Measurements from ENCODE around the gene CCDC89. TPM values are rescaled to one million over a fixed set of nuclear protein-coding genes. Genes with fewer than 3 reads are reported as not detected.

CCDC89 gene
- total and polyA plus RNA-seq, 2 of the 13 experiments (the other 11 are each of a cell fraction or from before 2014, with no cell fraction given): 0.13 to 0.38 TPM

- TF ChIP-seq ZNF710 (CRISPR knock-in tag; IDR thresholded peaks at IDR 0.05; ENCODE audit: borderline replicate concordance): no peak
- TF ChIP-seq ZNF883 (CRISPR knock-in tag; IDR thresholded peaks at IDR 0.05; ENCODE audit: not compliant biosample characterization): no peak
- TF ChIP-seq ELF4 (CRISPR knock-in tag; IDR thresholded peaks at IDR 0.05; ENCODE audit: borderline replicate concordance): no peak
- no peak for TF ChIP-seq BCL3 (CRISPR knock-in tag; IDR thresholded peaks at IDR 0.05)
- TF ChIP-seq ZNF44 (CRISPR knock-in tag; IDR thresholded peaks at IDR 0.05): no peak
- TF ChIP-seq THAP8 (CRISPR knock-in tag; IDR thresholded peaks at IDR 0.05; ENCODE audit: borderline replicate concordance): no peak
- no peak for TF ChIP-seq POLR2AphosphoS5 (IDR thresholded peaks at IDR 0.05; ENCODE audit: low read depth, low read length)
- TF ChIP-seq ZSCAN22 (CRISPR knock-in tag; IDR thresholded peaks at IDR 0.05): no peak
- no peak for TF ChIP-seq ZNF142 (CRISPR knock-in tag; IDR thresholded peaks at IDR 0.05)
- no peak for TF ChIP-seq ZNF30 (CRISPR knock-in tag; IDR thresholded peaks at IDR 0.05)
- TF ChIP-seq TAF1 (CRISPR knock-in tag; IDR thresholded peaks at IDR 0.05): no peak
- no peak for TF ChIP-seq SNAI1 (CRISPR knock-in tag; IDR thresholded peaks at IDR 0.05; ENCODE audit: borderline replicate concordance)
- TF ChIP-seq SIN3A (IDR thresholded peaks at IDR 0.05; ENCODE audit: borderline replicate concordance, low read depth, low read length): no peak
- no peak for TF ChIP-seq ZNF558 (CRISPR knock-in tag; IDR thresholded peaks at IDR 0.05; ENCODE audit: borderline replicate concordance)
- no peak for TF ChIP-seq GLMP (CRISPR knock-in tag; IDR thresholded peaks at IDR 0.05; ENCODE audit: borderline replicate concordance)
Measured at GRCh38 chr11:85634747-85635146, 51.2 kb downstream of the CCDC89 start (continued).

Measured in HepG2 (cell line).